Keratinocyte (primary cell): Measurements from ENCODE around the gene SMIM15. TPM values are rescaled to one million over a fixed set of nuclear protein-coding genes. Genes with fewer than 3 reads are reported as not detected.

Source experiments
- DNase-seq: peaks from one replicate; pipeline ENCODE4 v3.0.0-alpha.2; 2011; ENCODE audit warnings: low read depth, missing footprints, low spot score
- FAIRE-seq: peaks from 2 replicates; lab custom pipeline; 2011; peaks lifted over from hg19 to GRCh38; lab: Jason Lieb, UNC
- H2AFZ ChIP-seq: 2 replicates; pipeline ENCODE4 v1.6.0; 2012; ENCODE audit warnings: low read length, control low read depth, inconsistent platforms; ENCODE audit not compliant: control insufficient read depth
- H3K27ac ChIP-seq: 2 replicates; pipeline ENCODE4 v1.5.1; 2011; ENCODE audit warnings: low read length; ENCODE audit not compliant: control insufficient read depth, insufficient read depth
- H3K27me3 ChIP-seq: 3 replicates; pipeline ENCODE4 v1.6.0; 2011; ENCODE audit warnings: low read length; ENCODE audit not compliant: control insufficient read depth, insufficient read depth; ENCODE audit errors: extremely low read depth
- H3K36me3 ChIP-seq, 2 experiments: 2 replicates in 1 of 2; 3 replicates in 1 of 2; pipeline ENCODE4 v1.5.1; 2011; ENCODE audit warnings: low read length in 2 of 2, mild to moderate bottlenecking in 1 of 2; ENCODE audit not compliant: control insufficient read depth in 2 of 2, insufficient read depth in 2 of 2; ENCODE audit errors: extremely low read depth in 1 of 2
- H3K4me1 ChIP-seq: 3 replicates; pipeline ENCODE4 v1.5.1; 2011; ENCODE audit warnings: low read length; ENCODE audit not compliant: control insufficient read depth, insufficient read depth; ENCODE audit errors: extremely low read depth
- H3K4me2 ChIP-seq: 3 replicates; pipeline ENCODE4 v1.6.0; 2011; ENCODE audit warnings: low read depth, low read length; ENCODE audit not compliant: control insufficient read depth, insufficient read depth; ENCODE audit errors: extremely low read depth
- H3K4me3 ChIP-seq, 3 experiments: fragments of 200-600 bp in 1 of 3; sonication (generic) in 1 of 3; 2 replicates in 2 of 3; 3 replicates in 1 of 3; pipeline ENCODE4 v1.5.1; 2011 to 2016; ENCODE audit warnings: low read length in 3 of 3, mild to moderate bottlenecking in 3 of 3, control low read depth in 2 of 3, inconsistent platforms in 1 of 3, low read depth in 1 of 3, mixed read lengths in 1 of 3, mixed run types in 1 of 3, moderate library complexity in 1 of 3; ENCODE audit not compliant: control insufficient read depth in 2 of 3, insufficient read depth in 2 of 3; ENCODE audit errors: extremely low read depth in 1 of 3
- H3K79me2 ChIP-seq: 2 replicates; pipeline ENCODE4 v1.6.0; 2012; ENCODE audit warnings: low read length; ENCODE audit not compliant: control insufficient read depth, insufficient read depth
- H3K9ac ChIP-seq: 3 replicates; pipeline ENCODE4 v1.6.0; 2011; ENCODE audit warnings: low read length; ENCODE audit not compliant: control insufficient read depth, insufficient read depth; ENCODE audit errors: extremely low read depth
- H3K9me1 ChIP-seq: 3 replicates; pipeline ENCODE4 v1.6.0; 2011; ENCODE audit warnings: low read length; ENCODE audit not compliant: control insufficient read depth, insufficient read depth; ENCODE audit errors: extremely low read depth
- H3K9me3 ChIP-seq: 2 replicates; pipeline ENCODE4 v1.5.1; 2012; ENCODE audit warnings: low read depth, low read length; ENCODE audit not compliant: control insufficient read depth
- H4K20me1 ChIP-seq: 3 replicates; pipeline ENCODE4 v1.6.0; 2011; ENCODE audit warnings: low read length; ENCODE audit not compliant: control insufficient read depth, insufficient read depth; ENCODE audit errors: extremely low read depth
- EZH2 ChIP-seq: IDR thresholded peaks from one replicate; pipeline ENCODE4 v1.6.1; 2012; ENCODE audit warnings: inconsistent platforms, mild to moderate bottlenecking, low read length, moderate library complexity
- dilution Hi-C: fragments of 300-500 bp; cut with MboI; formaldehyde crosslinking; loops from one replicate; pipeline ENCODE4 v1.7.0; 2020; ENCODE audit warnings: low sequenced_read_pairs; ENCODE audit not compliant: extremely low pct_ligation_motif_present
- polyA plus RNA-seq, 5 experiments: library from polyadenylated mRNA; depleted of rRNA in 3 of 5; stranded (reverse) in 3 of 5; stranded (forward) in 1 of 5; unstranded in 1 of 5; fragments of >200 nt; gene quantifications; 1 replicate in 1 of 5; 2 replicates in 3 of 5; 3 replicates in 1 of 5; pipeline versions ENCODE4 v1.2.1 to v1.2.3, GENCODE V29; 2011 to 2012; ENCODE audit warnings: missing spikeins in 2 of 5, low read depth in 1 of 5, low replicate concordance in 1 of 5
- TF ChIP-seq, protein P1 (sequence below), 3 experiments: IDR thresholded peaks in 1 of 3; conservative IDR thresholded peaks in 1 of 3; optimal IDR thresholded peaks in 1 of 3; 2 replicates in 2 of 3; 3 replicates in 1 of 3; pipeline versions ENCODE3 to v1.5.1; 2011; ENCODE audit warnings: low read length in 3 of 3, mild to moderate bottlenecking in 3 of 3, moderate library complexity in 2 of 3, control low read depth in 1 of 3, inconsistent platforms in 1 of 3; ENCODE audit not compliant: insufficient read depth in 2 of 3; ENCODE audit errors: extremely low read depth in 1 of 3

The SMIM15 gene
- polyA plus RNA-seq, 1 donor (not counting 4 experiments of a cell fraction or from before 2014, with no cell fraction given), result 60.1 TPM

DNA sequence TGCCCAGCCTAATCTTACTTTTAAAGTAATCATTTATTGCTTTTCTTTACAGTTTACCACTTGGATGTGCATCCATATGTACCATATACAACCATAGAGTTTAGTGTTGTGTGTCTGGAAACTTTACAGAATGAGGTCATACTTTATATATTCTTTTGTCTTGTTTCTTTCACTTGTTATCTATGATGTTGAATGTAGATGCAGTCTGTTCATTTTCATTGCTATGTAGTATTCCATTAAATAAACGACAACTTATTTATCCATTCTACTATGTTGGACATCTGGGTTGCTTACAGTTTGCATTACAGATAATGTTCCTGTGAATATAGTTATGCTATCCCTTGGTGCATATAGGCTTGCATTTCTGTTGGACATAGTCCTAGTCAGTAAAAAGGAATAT is 21.3 kb upstream of the SMIM15 start:
- H3K79me2 ChIP-seq, result no peaks in the 10 kb centered on the region
- dilution Hi-C loops, result no loop called here
- no peak for FAIRE-seq
- TF ChIP-seq, protein P1, sequence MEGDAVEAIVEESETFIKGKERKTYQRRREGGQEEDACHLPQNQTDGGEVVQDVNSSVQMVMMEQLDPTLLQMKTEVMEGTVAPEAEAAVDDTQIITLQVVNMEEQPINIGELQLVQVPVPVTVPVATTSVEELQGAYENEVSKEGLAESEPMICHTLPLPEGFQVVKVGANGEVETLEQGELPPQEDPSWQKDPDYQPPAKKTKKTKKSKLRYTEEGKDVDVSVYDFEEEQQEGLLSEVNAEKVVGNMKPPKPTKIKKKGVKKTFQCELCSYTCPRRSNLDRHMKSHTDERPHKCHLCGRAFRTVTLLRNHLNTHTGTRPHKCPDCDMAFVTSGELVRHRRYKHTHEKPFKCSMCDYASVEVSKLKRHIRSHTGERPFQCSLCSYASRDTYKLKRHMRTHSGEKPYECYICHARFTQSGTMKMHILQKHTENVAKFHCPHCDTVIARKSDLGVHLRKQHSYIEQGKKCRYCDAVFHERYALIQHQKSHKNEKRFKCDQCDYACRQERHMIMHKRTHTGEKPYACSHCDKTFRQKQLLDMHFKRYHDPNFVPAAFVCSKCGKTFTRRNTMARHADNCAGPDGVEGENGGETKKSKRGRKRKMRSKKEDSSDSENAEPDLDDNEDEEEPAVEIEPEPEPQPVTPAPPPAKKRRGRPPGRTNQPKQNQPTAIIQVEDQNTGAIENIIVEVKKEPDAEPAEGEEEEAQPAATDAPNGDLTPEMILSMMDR (optimal IDR thresholded peaks at IDR 0.05 in 1 of 3, IDR thresholded peaks at IDR 0.05 in 1 of 3, conservative IDR thresholded peaks at IDR 0.05 in 1 of 3; ENCODE audit: extremely low read depth in 1 of 3, insufficient read depth in 2 of 3, low read length in 3 of 3), result no peak
- no peak for TF ChIP-seq EZH2
- no peak for DNase-seq
- H3K4me1 ChIP-seq, result peaks cover 3% of the 10 kb centered on the region
- H3K36me3 ChIP-seq, result no peaks in the 10 kb centered on the region
- no peak overlapping the region for H2AFZ ChIP-seq
- H3K9me1 ChIP-seq, result no peaks in the 10 kb centered on the region
- H3K4me2 ChIP-seq, result no peak overlapping the region
- H3K4me3 ChIP-seq, result no peak overlapping the region
- H3K9me3 ChIP-seq, result no peaks in the 10 kb centered on the region
- no peaks in the 10 kb centered on the region for H4K20me1 ChIP-seq
- H3K27ac ChIP-seq, result no peak overlapping the region
- no peaks in the 10 kb centered on the region for H3K27me3 ChIP-seq
- no peak overlapping the region for H3K9ac ChIP-seq

DNA sequence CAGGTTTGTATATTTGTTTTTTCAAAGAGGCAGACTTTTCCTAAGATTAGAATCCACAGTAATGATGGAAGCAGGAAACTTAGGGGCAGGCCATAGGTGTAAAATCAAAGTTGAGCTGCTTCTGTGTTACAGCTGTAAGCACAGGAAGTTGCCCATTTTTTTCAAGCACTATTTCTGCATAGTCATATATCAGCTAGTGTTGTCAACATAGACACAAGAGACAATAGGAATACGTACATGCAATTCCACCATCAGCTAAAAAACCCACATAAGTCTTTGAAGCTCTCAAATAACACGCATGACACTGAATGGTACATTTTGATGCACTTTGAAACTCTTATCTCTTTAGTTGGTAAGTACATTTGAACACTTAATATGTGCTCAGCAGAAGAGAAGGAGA is 20.2 kb upstream of the SMIM15 start:
- Histone ChIP-seq H3K4me3 (no peak overlapping the region), H3K9ac (no peak overlapping the region), H3K4me1 (peaks cover 3% of the 10 kb centered on the region), H3K79me2 (no peaks in the 10 kb centered on the region), H3K27ac (no peak overlapping the region), H3K4me2 (no peak overlapping the region), H3K9me1 (no peaks in the 10 kb centered on the region), H3K36me3 (no peaks in the 10 kb centered on the region), H3K9me3 (no peaks in the 10 kb centered on the region), H3K27me3 (no peaks in the 10 kb centered on the region), H2AFZ (no peak overlapping the region), H4K20me1 (no peaks in the 10 kb centered on the region)
- dilution Hi-C loops, result no loop called here
- no peak for FAIRE-seq
- TF ChIP-seq EZH2, result no peak
- DNase-seq, result no peak

DNA sequence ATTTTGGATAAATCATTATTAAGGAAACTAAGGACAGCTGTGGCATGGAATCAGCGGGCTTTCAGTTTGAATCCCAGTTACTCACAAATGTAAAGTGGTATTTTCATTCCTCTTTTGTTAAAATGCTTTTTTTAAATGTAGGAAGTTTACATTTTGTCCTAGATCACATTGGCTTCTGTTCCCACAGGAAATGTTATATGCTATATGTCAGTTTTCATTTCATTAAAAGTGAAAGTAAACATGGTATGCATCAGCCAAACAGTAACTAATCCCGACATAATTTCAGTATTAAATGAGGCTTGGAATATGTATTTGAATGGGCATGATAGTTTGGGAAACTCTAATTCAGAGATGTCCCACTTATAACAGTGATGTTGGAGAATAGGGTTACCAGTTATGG is 18.6 kb upstream of the SMIM15 start:
- no peaks in the 10 kb centered on the region for H3K79me2 ChIP-seq
- no peaks in the 10 kb centered on the region for H4K20me1 ChIP-seq
- no peak for DNase-seq
- H3K4me2 ChIP-seq, result peak overlapping the region; percentile 63
- H3K4me3 ChIP-seq, result peak overlapping the region in 2 of 3 experiments; percentile 3 to 7
- H2AFZ ChIP-seq, result peak overlapping the region; percentile 83
- H3K9me3 ChIP-seq, result no peaks in the 10 kb centered on the region
- no peak overlapping the region for H3K27ac ChIP-seq
- H3K27me3 ChIP-seq, result no peaks in the 10 kb centered on the region
- FAIRE-seq, result no peak
- H3K36me3 ChIP-seq, result no peaks in the 10 kb centered on the region
- peaks cover 3% of the 10 kb centered on the region for H3K4me1 ChIP-seq
- H3K9ac ChIP-seq, result no peak overlapping the region
- H3K9me1 ChIP-seq, result no peaks in the 10 kb centered on the region
- TF ChIP-seq, protein P1 (optimal IDR thresholded peaks at IDR 0.05 in 1 of 3, IDR thresholded peaks at IDR 0.05 in 1 of 3, conservative IDR thresholded peaks at IDR 0.05 in 1 of 3; ENCODE audit: extremely low read depth in 1 of 3, insufficient read depth in 2 of 3, low read length in 3 of 3), result no peak
- TF ChIP-seq EZH2, result no peak
- dilution Hi-C loops, result no loop called here
